ENCODE results near the gene WDR35.
A peak's percentile ranks its signal among the peaks of the same experiment; 100 is the strongest.

The WDR35 gene

DNA sequence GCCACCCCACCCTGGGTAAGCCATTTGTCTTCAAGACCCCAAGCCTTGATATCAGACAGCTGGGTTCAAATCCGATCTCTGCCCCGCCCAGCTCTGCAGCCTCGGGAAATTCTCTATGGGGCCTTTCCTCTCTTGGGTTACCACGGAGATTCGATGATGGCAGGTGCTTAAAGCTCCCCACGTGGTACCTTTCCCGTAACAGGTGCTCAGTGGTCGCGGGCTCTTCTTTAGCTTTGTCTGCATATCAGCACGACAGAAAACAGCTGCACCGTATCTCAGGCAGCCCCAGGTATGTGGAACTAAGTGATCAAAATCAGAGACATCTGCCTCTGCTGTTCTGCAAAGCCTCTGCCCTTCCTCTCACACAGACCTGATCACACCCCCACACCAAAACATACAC lies 125.5 kb downstream of the WDR35 start:
- TF ChIP-seq, protein P1, sequence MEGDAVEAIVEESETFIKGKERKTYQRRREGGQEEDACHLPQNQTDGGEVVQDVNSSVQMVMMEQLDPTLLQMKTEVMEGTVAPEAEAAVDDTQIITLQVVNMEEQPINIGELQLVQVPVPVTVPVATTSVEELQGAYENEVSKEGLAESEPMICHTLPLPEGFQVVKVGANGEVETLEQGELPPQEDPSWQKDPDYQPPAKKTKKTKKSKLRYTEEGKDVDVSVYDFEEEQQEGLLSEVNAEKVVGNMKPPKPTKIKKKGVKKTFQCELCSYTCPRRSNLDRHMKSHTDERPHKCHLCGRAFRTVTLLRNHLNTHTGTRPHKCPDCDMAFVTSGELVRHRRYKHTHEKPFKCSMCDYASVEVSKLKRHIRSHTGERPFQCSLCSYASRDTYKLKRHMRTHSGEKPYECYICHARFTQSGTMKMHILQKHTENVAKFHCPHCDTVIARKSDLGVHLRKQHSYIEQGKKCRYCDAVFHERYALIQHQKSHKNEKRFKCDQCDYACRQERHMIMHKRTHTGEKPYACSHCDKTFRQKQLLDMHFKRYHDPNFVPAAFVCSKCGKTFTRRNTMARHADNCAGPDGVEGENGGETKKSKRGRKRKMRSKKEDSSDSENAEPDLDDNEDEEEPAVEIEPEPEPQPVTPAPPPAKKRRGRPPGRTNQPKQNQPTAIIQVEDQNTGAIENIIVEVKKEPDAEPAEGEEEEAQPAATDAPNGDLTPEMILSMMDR (IDR thresholded peaks at IDR 0.05; ENCODE audit: low read depth, low read length, missing control alignments): no peak
- in situ Hi-C loops (cut with HindIII; ENCODE audit: low sequenced_read_pairs): loop anchor here (25.0 kb wide), 1 partner anchor 502 kb away; the partner anchor contains the start of gene OSR1
- no peak for DNase-seq (ENCODE audit: low read depth)
- no peak overlapping the region for H3K4me3 ChIP-seq (ENCODE audit: low read depth, low read length)

DNA sequence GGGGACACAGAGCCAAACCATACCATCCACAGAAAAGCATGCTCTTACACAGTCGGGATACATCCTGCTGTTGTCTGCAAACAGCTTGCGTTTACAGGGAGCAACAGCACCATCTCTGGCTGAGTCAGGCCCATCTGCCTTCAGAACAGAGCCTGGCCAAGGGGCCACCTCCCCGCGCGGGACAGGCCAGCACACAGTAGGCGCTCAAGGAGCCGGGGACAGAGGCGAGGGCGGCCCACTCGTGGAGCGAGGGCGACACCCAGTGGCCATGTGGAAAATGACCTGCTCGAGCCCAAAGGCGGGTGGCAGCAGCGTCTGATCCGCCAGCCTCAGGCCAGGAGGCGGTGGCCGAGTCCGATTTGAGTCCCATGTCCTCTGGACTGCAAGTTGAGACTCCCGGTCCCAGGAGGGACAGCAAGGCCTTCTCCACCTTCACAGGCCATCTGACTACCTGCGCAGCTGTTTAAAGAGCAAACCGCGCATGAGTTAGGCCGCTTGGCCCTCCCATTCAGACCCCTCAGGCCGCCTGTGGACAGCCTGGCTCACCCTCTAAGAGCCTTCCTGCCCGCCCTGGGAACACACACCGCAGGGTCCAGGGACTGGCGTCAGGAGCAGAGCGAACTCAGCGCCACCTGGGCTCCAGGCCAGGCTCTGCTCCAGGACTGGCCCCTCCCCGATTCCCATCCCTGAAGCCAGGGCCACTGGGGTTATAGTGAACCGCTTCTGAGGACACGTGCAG lies 126.4 kb downstream of the WDR35 start:
- in situ Hi-C loops (cut with HindIII; ENCODE audit: low sequenced_read_pairs): loop anchor here (25.0 kb wide), 1 partner anchor 501 kb away; the partner anchor contains the start of gene OSR1
- TF ChIP-seq, protein P1 (IDR thresholded peaks at IDR 0.05; ENCODE audit: low read depth, low read length, missing control alignments): peak; percentile 81
- no peak for DNase-seq (ENCODE audit: low read depth)
- H3K4me3 ChIP-seq (ENCODE audit: low read depth, low read length): no peak overlapping the region

DNA sequence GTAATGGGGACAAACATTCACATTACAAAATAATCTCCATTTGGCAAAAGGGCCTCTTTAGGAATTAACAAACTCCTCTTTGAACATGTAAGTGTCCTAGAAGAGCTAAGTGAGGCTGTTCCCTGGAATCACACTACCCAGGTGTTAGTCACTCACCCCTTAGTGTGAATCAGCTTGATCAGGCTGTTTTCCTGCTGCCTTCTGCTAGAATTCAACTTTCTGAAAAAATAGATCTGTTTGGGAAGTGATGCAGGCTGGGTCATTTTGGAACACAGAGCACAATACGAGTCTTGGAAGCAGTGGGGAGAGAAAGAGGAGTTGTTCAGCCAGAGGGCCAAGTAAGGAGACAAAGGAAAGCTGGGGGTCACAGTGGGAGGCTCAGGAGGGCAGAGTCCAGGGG lies 128.1 kb downstream of the WDR35 start:
- TF ChIP-seq, protein P1 (IDR thresholded peaks at IDR 0.05; ENCODE audit: low read depth, low read length, missing control alignments): no peak
- H3K4me3 ChIP-seq (ENCODE audit: low read depth, low read length): no peak overlapping the region
- DNase-seq (ENCODE audit: low read depth): no peak
- in situ Hi-C loops (cut with HindIII; ENCODE audit: low sequenced_read_pairs): loop anchor here (25.0 kb wide), 1 partner anchor 500 kb away; the partner anchor contains the start of gene OSR1

Data from astrocyte of the cerebellum (primary cell).